K562 (cell line): ENCODE measurements around the gene HMGXB3. TPM values are rescaled to one million over a fixed set of nuclear protein-coding genes. Genes with fewer than 3 reads are reported as not detected.

ENCODE experiments used
- CBX1 ChIP-seq: sonication (generic); IDR thresholded peaks from 2 replicates; pipeline ENCODE4 v1.6.1; 2016; ENCODE audit warnings: antibody characterized with exemption, low read depth, mild to moderate bottlenecking
- CREB3L1 ChIP-seq: fragments of 450-650 bp; IDR thresholded peaks from 2 replicates; pipeline ENCODE4 v1.6.1; 2014; ENCODE audit warnings: low read depth, mild to moderate bottlenecking, moderate library complexity, borderline replicate concordance
- E4F1 ChIP-seq: fragments of 250-450 bp; sonication (Bioruptor Pico); IDR thresholded peaks from 2 replicates; pipeline ENCODE4 v1.5.0; 2021; ENCODE audit warnings: mild to moderate bottlenecking, borderline replicate concordance
- ELK1 ChIP-seq: sonication (generic); formaldehyde crosslinking; IDR thresholded peaks from 2 replicates; pipeline ENCODE4 v1.8.1; 2022; ENCODE audit warnings: missing genetic modification reagents
- HBP1 ChIP-seq: fragments of 450-650 bp; formaldehyde crosslinking; IDR thresholded peaks from 2 replicates; pipeline ENCODE4 v1.4.0; 2022; ENCODE audit warnings: missing genetic modification characterization
- NR1H2 ChIP-seq: sonication (generic); formaldehyde crosslinking; IDR thresholded peaks from 2 replicates; pipeline ENCODE4 v1.4.0; 2020; ENCODE audit warnings: mild to moderate bottlenecking, missing genetic modification reagents
- POLR2G ChIP-seq: fragments of 200-400 bp; formaldehyde crosslinking; IDR thresholded peaks from 2 replicates; pipeline ENCODE4 v1.6.1; 2017; ENCODE audit warnings: low read depth, mild to moderate bottlenecking, antibody characterized with exemption, low read length, moderate library complexity
- SMARCC2 ChIP-seq: fragments of 450-650 bp; IDR thresholded peaks from 2 replicates; pipeline ENCODE4 v1.6.1; 2017; ENCODE audit warnings: antibody characterized with exemption, moderate library complexity, mild to moderate bottlenecking, low read depth
- SRSF1 ChIP-seq: fragments of 200-400 bp; formaldehyde crosslinking; IDR thresholded peaks from 2 replicates; pipeline ENCODE4 v1.6.1; 2017; ENCODE audit warnings: mild to moderate bottlenecking, low read depth, low read length, moderate library complexity
- WHSC1 ChIP-seq: IDR thresholded peaks from one replicate; pipeline ENCODE4 v1.6.1; 2012; ENCODE audit warnings: low read length, control low read depth, inconsistent platforms
- ZBTB9 ChIP-seq: fragments of 450-650 bp; formaldehyde crosslinking; IDR thresholded peaks from 2 replicates; pipeline ENCODE4 v1.4.0; 2020; ENCODE audit warnings: mild to moderate bottlenecking, moderate library complexity
- ZKSCAN1 ChIP-seq: fragments of 150-350 bp; IDR thresholded peaks from 2 replicates; pipeline ENCODE4 v1.6.1; 2016; ENCODE audit warnings: low read depth, low read length
- ZNF184 ChIP-seq: sonication (generic); formaldehyde crosslinking; IDR thresholded peaks from 2 replicates; pipeline ENCODE4 v1.5.0; 2020; ENCODE audit warnings: missing genetic modification reagents
- ZNF24 ChIP-seq: fragments of 450-650 bp; IDR thresholded peaks from 2 replicates; pipeline ENCODE4 v1.6.1; 2016
- ZNF311 ChIP-seq: fragments of 250-450 bp; sonication (Bioruptor Pico); IDR thresholded peaks from 2 replicates; pipeline ENCODE4 v1.4.0; 2020; ENCODE audit warnings: mild to moderate bottlenecking, moderate library complexity
- ZNF395 ChIP-seq: fragments of 200-800 bp; sonication (Bioruptor generic); IDR thresholded peaks from 2 replicates; pipeline ENCODE4 v1.6.1; 2017; ENCODE audit warnings: missing genetic modification characterization, missing compliant biosample characterization
- ZNF584 ChIP-seq: fragments of 200-800 bp; sonication (Bioruptor generic); IDR thresholded peaks from 2 replicates; pipeline ENCODE4 v1.6.1; 2016; ENCODE audit warnings: low read depth, mild to moderate bottlenecking, missing genetic modification characterization, missing compliant biosample characterization
- polyA plus RNA-seq, 8 experiments: library from polyadenylated mRNA; depleted of rRNA in 4 of 8; stranded (reverse) in 5 of 8; unstranded in 3 of 8; fragments of >200 nt; fragmentation: Nextera tagmentation in 2 of 8; fragmentation: Illumina TruSeq in 1 of 8; extraction: Ambion mirVana in 2 of 8; extraction: Trizol in 1 of 8; gene quantifications; 2 replicates each; pipeline versions ENCODE4 v1.2.1 to v1.2.3, GENCODE V29; 2011 to 2014; ENCODE audit warnings: inconsistent platforms in 1 of 8, missing spikeins in 1 of 8
- total RNA-seq, 7 experiments: library from RNA; depleted of rRNA in 6 of 7; stranded (reverse); fragments of >200 nt in 6 of 7; fragmentation: Illumina TruSeq in 2 of 7; extraction: Trizol in 2 of 7; gene quantifications; 2 replicates each; pipeline versions ENCODE4 v1.2.1 to v1.2.3, GENCODE V29; 2011 to 2021; ENCODE audit warnings: low replicate concordance in 1 of 7

HMGXB3 gene
- total and polyA plus RNA-seq, 9 of the 15 experiments (the other 6 are each of a cell fraction or from before 2014, with no cell fraction given), result 1.8 to 44.1 (median 32.2) TPM

- TF ChIP-seq ZBTB9 (CRISPR knock-in tag), result 0 out of 2 replicates have a peak, but pooled peaks have one; percentile 10
- TF ChIP-seq ZNF395 (CRISPR knock-in tag), result peak; percentile 80; the same call in 1 of the 2 replicates
- no peak for TF ChIP-seq CBX1
- TF ChIP-seq ZNF184 (CRISPR knock-in tag), result no peak
- TF ChIP-seq POLR2G, result peak; percentile 97
- TF ChIP-seq E4F1, result no peak
- no peak for TF ChIP-seq SRSF1
- TF ChIP-seq ZNF584 (CRISPR knock-in tag), result no peak; the same call in 1 of the 2 replicates
- no peak for TF ChIP-seq WHSC1
- no peak for TF ChIP-seq ELK1 (CRISPR knock-in tag)
- no peak for TF ChIP-seq ZNF311 (CRISPR knock-in tag)
- TF ChIP-seq NR1H2 (CRISPR knock-in tag), result no peak; the same call in 1 of the 2 replicates
- TF ChIP-seq ZNF24, result peak; percentile 7; the same call in 1 of the 2 replicates
- no peak; the same call in 1 of the 2 replicates for TF ChIP-seq ZKSCAN1
- TF ChIP-seq SMARCC2, result no peak
- peak; percentile 88 for TF ChIP-seq CREB3L1
- TF ChIP-seq HBP1 (CRISPR knock-in tag), result no peak
These were observed 40.0 kb upstream of the HMGXB3 start, which contains the start of gene SLC26A2 (continued) for GRCh38 chr5:149960272-149961185.
